Epithelial cell of esophagus (primary cell): ENCODE data around the gene SCARB1.

Source experiments
- DNase-seq: peaks from one replicate; pipeline ENCODE4 v3.0.0; 2010; ENCODE audit warnings: low read depth
- H3K4me3 ChIP-seq: 2 replicates; pipeline ENCODE4 v1.5.1; 2011; ENCODE audit warnings: mild to moderate bottlenecking, low read length, control low read depth
- CTCF ChIP-seq: IDR thresholded peaks from 2 replicates; pipeline ENCODE4 v1.5.1; 2011; ENCODE audit warnings: low read depth, mild to moderate bottlenecking, low read length, control low read depth, inconsistent platforms; ENCODE audit not compliant: insufficient read depth; ENCODE audit errors: missing control alignments

The SCARB1 gene

GRCh38 chr12:124772289-124773170 lies 91.1 kb downstream of the SCARB1 start:
- no peak overlapping the region for H3K4me3 ChIP-seq
- no peak for DNase-seq
- TF ChIP-seq CTCF = no peak

GRCh38 chr12:124771462-124772288 lies 92.0 kb downstream of the SCARB1 start:
- no peak overlapping the region for H3K4me3 ChIP-seq
- peak; percentile 61 for DNase-seq
- peak; percentile 95 for TF ChIP-seq CTCF

- TF ChIP-seq CTCF = no peak
- no peak for DNase-seq
- H3K4me3 ChIP-seq = no peak overlapping the region
These were observed 92.9 kb downstream of the SCARB1 start for GRCh38 chr12:124770728-124771127.

- no peak for TF ChIP-seq CTCF
- no peak overlapping the region for H3K4me3 ChIP-seq
- no peak for DNase-seq
These were observed 93.7 kb downstream of the SCARB1 start for GRCh38 chr12:124769881-124770512.

GRCh38 chr12:124769163-124769530 lies 94.5 kb downstream of the SCARB1 start:
- no peak overlapping the region for H3K4me3 ChIP-seq
- peak; percentile 63 for DNase-seq
- no peak for TF ChIP-seq CTCF

GRCh38 chr12:124768452-124769162 lies 95.1 kb downstream of the SCARB1 start:
- no peak for DNase-seq
- H3K4me3 ChIP-seq = no peak overlapping the region
- no peak for TF ChIP-seq CTCF
